Liver (tissue), 9 donors: ENCODE measurements around the gene IKZF1. TPM values are rescaled to one million over a fixed set of nuclear protein-coding genes. Genes with fewer than 3 reads are reported as not detected.

ENCODE experiments used
- DNase-seq: peaks from one replicate; pipeline ENCODE4 v3.0.0-alpha.2; 2017; ENCODE audit warnings: low spot score
- H3K27ac ChIP-seq, 2 donors: one replicate each; pipeline ENCODE4 v1.7.0; 2013; ENCODE audit warnings: inconsistent platforms in 2 of 2, low read length in 2 of 2, control low read depth in 1 of 2, low read depth in 1 of 2, mild to moderate bottlenecking in 1 of 2
- H3K27me3 ChIP-seq, 4 donors: one replicate each; pipeline versions ENCODE4 v1.6.1 to v1.7.0; 2013; ENCODE audit warnings: low read length in 3 of 4, inconsistent platforms in 1 of 4, mild to moderate bottlenecking in 1 of 4, moderate library complexity in 1 of 4; ENCODE audit not compliant: control insufficient read depth in 4 of 4, insufficient read depth in 4 of 4
- H3K36me3 ChIP-seq, 4 donors: one replicate each; pipeline versions ENCODE4 v1.6.1 to v1.7.0; 2013; ENCODE audit warnings: low read length in 3 of 4, mild to moderate bottlenecking in 3 of 4, low read depth in 1 of 4, moderate library complexity in 1 of 4; ENCODE audit not compliant: control insufficient read depth in 4 of 4, insufficient read depth in 3 of 4
- H3K4me1 ChIP-seq, 4 donors: one replicate each; pipeline versions ENCODE4 v1.6.1 to v1.7.0; 2013; ENCODE audit warnings: low read length in 3 of 4, mild to moderate bottlenecking in 3 of 4, moderate library complexity in 1 of 4; ENCODE audit not compliant: control insufficient read depth in 4 of 4, insufficient read depth in 4 of 4
- H3K4me3 ChIP-seq, 3 donors: one replicate each; pipeline versions ENCODE4 v1.6.1 to v1.7.0; 2013; ENCODE audit warnings: low read length in 3 of 3, control low read depth in 1 of 3, low read depth in 1 of 3, mild to moderate bottlenecking in 1 of 3
- H3K9ac ChIP-seq, 2 donors: one replicate each; pipeline ENCODE4 v1.7.0; 2013; ENCODE audit warnings: low read length in 2 of 2, mild to moderate bottlenecking in 2 of 2, moderate library complexity in 2 of 2, control low read depth in 1 of 2, low read depth in 1 of 2
- H3K9me3 ChIP-seq, 4 donors: one replicate each; pipeline versions ENCODE4 v1.6.1 to v1.7.0; 2013; ENCODE audit warnings: low read length in 3 of 4; ENCODE audit not compliant: control insufficient read depth in 4 of 4
- ATF3 ChIP-seq: IDR thresholded peaks from 2 replicates; pipeline ENCODE4 v1.6.1; 2016; ENCODE audit warnings: antibody characterized with exemption
- CTCF ChIP-seq: fragments of 150-350 bp; IDR thresholded peaks from 2 replicates; pipeline ENCODE4 v1.5.1; 2017; ENCODE audit warnings: improper control_type of control experiment, low read depth, low read length; ENCODE audit not compliant: missing input control
- EGR1 ChIP-seq, 2 donors: IDR thresholded peaks; 2 replicates each; pipeline ENCODE4 v1.6.1; 2016 to 2018; ENCODE audit warnings: antibody characterized with exemption in 2 of 2, low read depth in 2 of 2
- FOXA1 ChIP-seq: IDR thresholded peaks from 2 replicates; pipeline ENCODE4 v1.6.1; 2016; ENCODE audit warnings: antibody characterized with exemption
- FOXA2 ChIP-seq: IDR thresholded peaks from 2 replicates; pipeline ENCODE4 v1.6.1; 2016; ENCODE audit warnings: antibody characterized with exemption
- GABPA ChIP-seq, 2 donors: IDR thresholded peaks in 1 of 2; conservative IDR thresholded peaks in 1 of 2; 2 replicates each; pipeline ENCODE4 v1.6.1; 2016; ENCODE audit warnings: antibody characterized with exemption in 2 of 2, mild to moderate bottlenecking in 1 of 2, moderate library complexity in 1 of 2
- HNF4A ChIP-seq, 2 donors: conservative IDR thresholded peaks; 2 replicates each; pipeline ENCODE4 v1.6.1; 2016; ENCODE audit warnings: antibody characterized with exemption in 2 of 2, mild to moderate bottlenecking in 2 of 2
- HNF4G ChIP-seq: IDR thresholded peaks from 2 replicates; pipeline ENCODE4 v1.6.1; 2016; ENCODE audit warnings: antibody characterized with exemption
- JUND ChIP-seq, 2 donors: IDR thresholded peaks; 2 replicates each; pipeline ENCODE4 v1.6.1; 2016; ENCODE audit warnings: antibody characterized with exemption in 2 of 2
- NR2F2 ChIP-seq: IDR thresholded peaks from 2 replicates; pipeline ENCODE4 v1.6.1; 2016; ENCODE audit warnings: antibody characterized with exemption
- RAD21 ChIP-seq, 2 donors: IDR thresholded peaks; 2 replicates each; pipeline ENCODE4 v1.6.1; 2016; ENCODE audit warnings: antibody characterized with exemption in 2 of 2, mild to moderate bottlenecking in 2 of 2
- RXRA ChIP-seq, 2 donors: IDR thresholded peaks; 2 replicates each; pipeline ENCODE4 v1.6.1; 2017 to 2018; ENCODE audit warnings: antibody characterized with exemption in 2 of 2, mild to moderate bottlenecking in 1 of 2
- SP1 ChIP-seq: IDR thresholded peaks from 2 replicates; pipeline ENCODE4 v1.6.1; 2018; ENCODE audit warnings: antibody characterized with exemption, mild to moderate bottlenecking
- TAF1 ChIP-seq: conservative IDR thresholded peaks from 2 replicates; pipeline ENCODE4 v1.6.1; 2016; ENCODE audit warnings: antibody characterized with exemption, mild to moderate bottlenecking
- YY1 ChIP-seq: IDR thresholded peaks from 2 replicates; pipeline ENCODE4 v1.6.1; 2016; ENCODE audit warnings: antibody characterized with exemption, mild to moderate bottlenecking
- WGBS: extraction: QIAGEN DNeasy Blood & Tissue Kit; methylation state at CpG from one replicate; pipeline ENCODE4 v1.1.7; 2013; 5-methylcytosine and 5-hydroxymethylcytosine counted together
- polyA plus RNA-seq, 2 donors: library from polyadenylated mRNA; stranded (reverse) in 1 of 2; unstranded in 1 of 2; fragments of 200-250 nt in 1 of 2; fragments of >200 nt in 1 of 2; fragmentation: Nextera tagmentation in 1 of 2; extraction: Ambion mirVana in 1 of 2; gene quantifications; one replicate each; pipeline versions ENCODE4 v1.2.1 to v1.2.3, GENCODE V29; 2013 to 2015
- total RNA-seq, 2 donors: library from RNA; depleted of rRNA; stranded (reverse); fragments of >200 nt; gene quantifications; one replicate each; pipeline ENCODE4 v1.2.3, GENCODE V29; 2014
- TF ChIP-seq, protein P1 (sequence below): IDR thresholded peaks from 2 replicates; pipeline ENCODE4 v1.6.1; 2016; ENCODE audit warnings: antibody characterized with exemption
- TF ChIP-seq, protein P2 (sequence below): IDR thresholded peaks from 2 replicates; pipeline ENCODE4 v1.6.1; 2016; ENCODE audit warnings: antibody characterized with exemption
- TF ChIP-seq, protein P3 (sequence below): IDR thresholded peaks from 2 replicates; pipeline ENCODE4 v1.6.1; 2016; ENCODE audit warnings: antibody characterized with exemption, mild to moderate bottlenecking
- donor health status: healthy.
- donor health status: healthy.
- donor health status: healthy.
- donor health status: healthy.
- donor health status: healthy.

Gene IKZF1
- total and polyA plus RNA-seq, 4 donors = 1.6 to 43.5 (median 6.2) TPM

DNA sequence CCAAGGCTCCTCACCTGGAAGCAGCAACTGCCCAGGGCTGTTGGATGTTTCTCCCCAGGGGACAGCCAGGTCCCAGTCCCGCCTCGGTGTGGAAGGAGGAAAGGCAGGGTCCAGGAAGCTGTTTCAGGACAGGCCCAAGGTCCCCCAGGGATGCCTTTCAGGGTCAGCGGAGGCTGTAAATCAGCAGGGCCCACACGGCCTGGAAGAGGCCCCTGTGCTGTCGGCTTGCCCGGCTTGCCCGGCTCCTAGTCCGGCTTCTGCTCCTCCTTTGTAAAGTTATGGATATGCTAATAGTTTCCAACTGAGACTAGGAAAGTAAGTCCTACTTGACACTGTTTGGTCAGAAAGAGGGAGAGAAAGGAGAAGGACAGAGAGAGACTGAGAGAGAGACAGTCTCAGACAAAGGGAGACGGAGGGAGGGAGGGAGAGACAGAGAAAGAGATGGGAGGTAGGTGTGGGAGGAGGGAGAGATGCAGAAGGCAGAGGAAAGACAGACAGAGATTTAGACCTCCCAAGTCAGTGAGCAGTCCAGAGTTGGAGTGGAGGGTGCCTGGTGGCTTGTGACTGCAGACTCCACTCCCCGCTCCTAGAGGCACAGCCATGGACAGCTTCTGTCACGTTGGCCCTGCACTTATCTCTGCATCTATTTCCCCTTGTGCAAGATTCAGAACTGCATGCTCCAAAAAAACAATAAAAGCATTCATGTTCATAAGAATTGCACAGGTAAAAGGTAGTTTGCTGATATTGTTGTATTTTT is 10.5 kb downstream of the IKZF1 start:
- H3K9me3 ChIP-seq = no peaks in the 10 kb centered on the region
- TF ChIP-seq FOXA2 (no peak), HNF4G (no peak), JUND (IDR thresholded peaks at IDR 0.05) (no peak), CTCF (no peak), GABPA (IDR thresholded peaks at IDR 0.05 in 1 of 2, conservative IDR thresholded peaks at IDR 0.05 in 1 of 2) (no peak), YY1 (no peak), SP1 (no peak), ATF3 (no peak), RXRA (IDR thresholded peaks at IDR 0.05) (no peak), RAD21 (IDR thresholded peaks at IDR 0.05) (no peak), FOXA1 (no peak), EGR1 (IDR thresholded peaks at IDR 0.05; ENCODE audit: low read depth in 2 of 2) (no peak), NR2F2 (no peak), TAF1 (no peak), HNF4A (conservative IDR thresholded peaks at IDR 0.05) (no peak)
- TF ChIP-seq, protein P1, sequence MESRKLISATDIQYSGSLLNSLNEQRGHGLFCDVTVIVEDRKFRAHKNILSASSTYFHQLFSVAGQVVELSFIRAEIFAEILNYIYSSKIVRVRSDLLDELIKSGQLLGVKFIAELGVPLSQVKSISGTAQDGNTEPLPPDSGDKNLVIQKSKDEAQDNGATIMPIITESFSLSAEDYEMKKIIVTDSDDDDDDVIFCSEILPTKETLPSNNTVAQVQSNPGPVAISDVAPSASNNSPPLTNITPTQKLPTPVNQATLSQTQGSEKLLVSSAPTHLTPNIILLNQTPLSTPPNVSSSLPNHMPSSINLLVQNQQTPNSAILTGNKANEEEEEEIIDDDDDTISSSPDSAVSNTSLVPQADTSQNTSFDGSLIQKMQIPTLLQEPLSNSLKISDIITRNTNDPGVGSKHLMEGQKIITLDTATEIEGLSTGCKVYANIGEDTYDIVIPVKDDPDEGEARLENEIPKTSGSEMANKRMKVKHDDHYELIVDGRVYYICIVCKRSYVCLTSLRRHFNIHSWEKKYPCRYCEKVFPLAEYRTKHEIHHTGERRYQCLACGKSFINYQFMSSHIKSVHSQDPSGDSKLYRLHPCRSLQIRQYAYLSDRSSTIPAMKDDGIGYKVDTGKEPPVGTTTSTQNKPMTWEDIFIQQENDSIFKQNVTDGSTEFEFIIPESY = no peak
- TF ChIP-seq, protein P2, sequence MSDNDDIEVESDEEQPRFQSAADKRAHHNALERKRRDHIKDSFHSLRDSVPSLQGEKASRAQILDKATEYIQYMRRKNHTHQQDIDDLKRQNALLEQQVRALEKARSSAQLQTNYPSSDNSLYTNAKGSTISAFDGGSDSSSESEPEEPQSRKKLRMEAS = no peak
- TF ChIP-seq, protein P3, sequence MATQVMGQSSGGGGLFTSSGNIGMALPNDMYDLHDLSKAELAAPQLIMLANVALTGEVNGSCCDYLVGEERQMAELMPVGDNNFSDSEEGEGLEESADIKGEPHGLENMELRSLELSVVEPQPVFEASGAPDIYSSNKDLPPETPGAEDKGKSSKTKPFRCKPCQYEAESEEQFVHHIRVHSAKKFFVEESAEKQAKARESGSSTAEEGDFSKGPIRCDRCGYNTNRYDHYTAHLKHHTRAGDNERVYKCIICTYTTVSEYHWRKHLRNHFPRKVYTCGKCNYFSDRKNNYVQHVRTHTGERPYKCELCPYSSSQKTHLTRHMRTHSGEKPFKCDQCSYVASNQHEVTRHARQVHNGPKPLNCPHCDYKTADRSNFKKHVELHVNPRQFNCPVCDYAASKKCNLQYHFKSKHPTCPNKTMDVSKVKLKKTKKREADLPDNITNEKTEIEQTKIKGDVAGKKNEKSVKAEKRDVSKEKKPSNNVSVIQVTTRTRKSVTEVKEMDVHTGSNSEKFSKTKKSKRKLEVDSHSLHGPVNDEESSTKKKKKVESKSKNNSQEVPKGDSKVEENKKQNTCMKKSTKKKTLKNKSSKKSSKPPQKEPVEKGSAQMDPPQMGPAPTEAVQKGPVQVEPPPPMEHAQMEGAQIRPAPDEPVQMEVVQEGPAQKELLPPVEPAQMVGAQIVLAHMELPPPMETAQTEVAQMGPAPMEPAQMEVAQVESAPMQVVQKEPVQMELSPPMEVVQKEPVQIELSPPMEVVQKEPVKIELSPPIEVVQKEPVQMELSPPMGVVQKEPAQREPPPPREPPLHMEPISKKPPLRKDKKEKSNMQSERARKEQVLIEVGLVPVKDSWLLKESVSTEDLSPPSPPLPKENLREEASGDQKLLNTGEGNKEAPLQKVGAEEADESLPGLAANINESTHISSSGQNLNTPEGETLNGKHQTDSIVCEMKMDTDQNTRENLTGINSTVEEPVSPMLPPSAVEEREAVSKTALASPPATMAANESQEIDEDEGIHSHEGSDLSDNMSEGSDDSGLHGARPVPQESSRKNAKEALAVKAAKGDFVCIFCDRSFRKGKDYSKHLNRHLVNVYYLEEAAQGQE = no peak
- H3K9ac ChIP-seq = no peak overlapping the region
- H3K4me3 ChIP-seq = no peak overlapping the region
- no peaks in the 10 kb centered on the region for H3K4me1 ChIP-seq
- WGBS = 44% methylated on average over 11 of the region's 11 CpGs
- no peak overlapping the region for H3K27ac ChIP-seq
- H3K27me3 ChIP-seq = peaks cover 0 to 3% (median 1%) of the 10 kb centered on the region in 4 donors
- peaks cover 0 to 2% (median 0%) of the 10 kb centered on the region in 4 donors for H3K36me3 ChIP-seq
- DNase-seq = no peak
